Neural cell (in vitro differentiated cells): ENCODE measurements around the gene UNC5A. TPM values are rescaled to one million over a fixed set of nuclear protein-coding genes. Genes with fewer than 3 reads are reported as not detected.

Experiments used
- H2AFZ ChIP-seq: fragments of 200-600, 300-800 bp; sonication (generic), shearing (Covaris generic); 2 replicates; pipeline ENCODE4 v1.6.0; 2014; ENCODE audit warnings: low read depth, mild to moderate bottlenecking, antibody characterized with exemption, low read length, moderate library complexity
- H3F3A ChIP-seq: fragments of 200-600 bp; shearing (Covaris generic); 2 replicates; pipeline ENCODE4 v1.6.1; 2016; ENCODE audit warnings: mild to moderate bottlenecking, moderate library complexity, mixed read lengths, antibody characterized with exemption, low read length; ENCODE audit not compliant: insufficient read depth, poor library complexity, severe bottlenecking
- H3K27ac ChIP-seq: fragments of 200-600, 300-800 bp; sonication (generic), shearing (Covaris generic); 2 replicates; pipeline ENCODE4 v1.5.1; 2014; ENCODE audit warnings: mild to moderate bottlenecking, low read length, moderate library complexity
- H3K27me3 ChIP-seq: fragments of 300-800, 200-600 bp; sonication (generic), shearing (Covaris generic); 2 replicates; pipeline ENCODE4 v1.6.0; 2014; ENCODE audit warnings: mild to moderate bottlenecking, low read depth, low read length, moderate library complexity; ENCODE audit not compliant: insufficient read depth
- H3K36me3 ChIP-seq: fragments of 300-800, 200-600 bp; sonication (generic), shearing (Covaris generic); 2 replicates; pipeline ENCODE4 v1.5.1; 2014; ENCODE audit warnings: mild to moderate bottlenecking, antibody characterized with exemption, low read length, moderate library complexity; ENCODE audit not compliant: insufficient read depth
- H3K4me2 ChIP-seq: fragments of 300-800, 200-600 bp; sonication (generic), shearing (Covaris generic); 2 replicates; pipeline ENCODE4 v1.6.0; 2014; ENCODE audit warnings: mild to moderate bottlenecking, low read length
- H3K4me3 ChIP-seq: fragments of 300-800, 200-600 bp; sonication (generic), shearing (Covaris generic); 2 replicates; pipeline ENCODE4 v1.5.1; 2014; ENCODE audit warnings: mild to moderate bottlenecking, low read length, moderate library complexity
- H3K79me2 ChIP-seq: fragments of 200-600 bp; shearing (Covaris generic); replicated peaks from 2 replicates; pipeline ENCODE4 v1.6.0; 2014; ENCODE audit warnings: mild to moderate bottlenecking, low read length, moderate library complexity; ENCODE audit not compliant: insufficient read depth
- H3K9ac ChIP-seq: fragments of 300-800, 200-600 bp; sonication (generic), shearing (Covaris generic); 2 replicates; pipeline ENCODE4 v1.6.1; 2016; ENCODE audit warnings: mild to moderate bottlenecking, low read length, mixed read lengths
- H3K9me2 ChIP-seq: fragments of 200-600 bp; shearing (Covaris generic); 2 replicates; pipeline ENCODE4 v1.6.1; 2016; ENCODE audit warnings: mild to moderate bottlenecking, low read length, mixed read lengths; ENCODE audit not compliant: insufficient read depth
- H3K9me3 ChIP-seq: fragments of 200-600, 300-800 bp; sonication (generic), shearing (Covaris generic); 2 replicates; pipeline ENCODE4 v1.6.1; 2016; ENCODE audit warnings: mild to moderate bottlenecking, mixed run types, low read length, moderate library complexity, mixed read lengths
- H4K20me1 ChIP-seq: fragments of 200-600 bp; shearing (Covaris generic); 2 replicates; pipeline ENCODE4 v1.6.1; 2016; ENCODE audit warnings: mild to moderate bottlenecking, mixed run types; ENCODE audit not compliant: insufficient read depth
- EP300 ChIP-seq: fragments of 450-650 bp; conservative IDR thresholded peaks from 2 replicates; pipeline ENCODE4 v1.6.1; 2014; ENCODE audit warnings: antibody characterized with exemption, mild to moderate bottlenecking, moderate library complexity; ENCODE audit not compliant: poor library complexity, severe bottlenecking
- EZH2 ChIP-seq: fragments of 200-600, 300-800 bp; shearing (Covaris generic), sonication (generic); IDR thresholded peaks from 2 replicates; pipeline ENCODE4 v1.6.1; 2014; ENCODE audit warnings: antibody characterized with exemption, low read length, borderline replicate concordance, mild to moderate bottlenecking; ENCODE audit not compliant: insufficient read depth, poor library complexity, severe bottlenecking
- MXI1 ChIP-seq: fragments of 450-650 bp; conservative IDR thresholded peaks from 2 replicates; pipeline ENCODE4 v1.6.1; 2014; ENCODE audit warnings: antibody characterized with exemption, mild to moderate bottlenecking; ENCODE audit not compliant: poor library complexity, severe bottlenecking
- POLR2AphosphoS5 ChIP-seq: IDR thresholded peaks from 2 replicates; pipeline ENCODE4 v1.6.1; 2012
- RAD21 ChIP-seq: fragments of 450-650 bp; conservative IDR thresholded peaks from 2 replicates; pipeline ENCODE4 v1.6.1; 2014; ENCODE audit warnings: antibody characterized with exemption, mild to moderate bottlenecking, moderate library complexity
- SMC3 ChIP-seq: fragments of 450-650 bp; conservative IDR thresholded peaks from 2 replicates; pipeline ENCODE4 v1.6.1; 2014; ENCODE audit warnings: antibody characterized with exemption, mild to moderate bottlenecking, moderate library complexity; ENCODE audit not compliant: poor library complexity
- TAF1 ChIP-seq: IDR thresholded peaks from 2 replicates; pipeline ENCODE4 v1.6.1; 2012; ENCODE audit warnings: low read depth
- polyA minus RNA-seq: library from RNA; depleted of rRNA, polyadenylated mRNA; stranded (reverse); fragments of >200 nt; gene quantifications from 2 replicates; pipeline ENCODE4 v1.2.3, GENCODE V29; 2014
- polyA plus RNA-seq: library from polyadenylated mRNA; depleted of rRNA; stranded (reverse); fragments of >200 nt; gene quantifications from 2 replicates; pipeline ENCODE4 v1.2.3, GENCODE V29; 2014
- TF ChIP-seq, protein P1 (sequence below): fragments of 450-650 bp; IDR thresholded peaks from 2 replicates; pipeline ENCODE4 v1.5.1; 2014; ENCODE audit warnings: antibody characterized with exemption, mild to moderate bottlenecking, moderate library complexity; ENCODE audit not compliant: poor library complexity, severe bottlenecking
- TF ChIP-seq, protein P2 (sequence below): IDR thresholded peaks from 2 replicates; pipeline ENCODE4 v1.6.1; 2012; ENCODE audit warnings: borderline replicate concordance

UNC5A gene
- polyA plus RNA-seq (2.7 and 3.8 TPM in 2 replicates), polyA minus RNA-seq (3.9 and 4.9 TPM in 2 replicates)

GRCh38 chr5:176810081-176810597 lies at the start of gene UNC5A:
TSS of gene UNC5A (plus strand) at chr5:176810559. CDS start at chr5:176810751, 192 bp downstream.
- Histone ChIP-seq H2AFZ (peak within 1 kb of the TSS; percentile 40), H3K4me2 (peak within 1 kb of the TSS; percentile 70), H3K79me2 (no peaks in the 10 kb centered on the region), H3K4me3 (peak within 1 kb of the TSS; percentile 83), H3K27me3 (peaks cover 52% of the 10 kb centered on the region), H3K9me3 (no peaks in the 10 kb centered on the region), H3K27ac (peak within 1 kb of the TSS; percentile 13), H3K36me3 (no peaks in the 10 kb centered on the region), H3K9me2 (no peaks in the 10 kb centered on the region), H4K20me1 (no peaks in the 10 kb centered on the region), H3K9ac (peak within 1 kb of the TSS; percentile 68), H3F3A (no peaks in the 10 kb centered on the region)
- TF ChIP-seq, protein P1, sequence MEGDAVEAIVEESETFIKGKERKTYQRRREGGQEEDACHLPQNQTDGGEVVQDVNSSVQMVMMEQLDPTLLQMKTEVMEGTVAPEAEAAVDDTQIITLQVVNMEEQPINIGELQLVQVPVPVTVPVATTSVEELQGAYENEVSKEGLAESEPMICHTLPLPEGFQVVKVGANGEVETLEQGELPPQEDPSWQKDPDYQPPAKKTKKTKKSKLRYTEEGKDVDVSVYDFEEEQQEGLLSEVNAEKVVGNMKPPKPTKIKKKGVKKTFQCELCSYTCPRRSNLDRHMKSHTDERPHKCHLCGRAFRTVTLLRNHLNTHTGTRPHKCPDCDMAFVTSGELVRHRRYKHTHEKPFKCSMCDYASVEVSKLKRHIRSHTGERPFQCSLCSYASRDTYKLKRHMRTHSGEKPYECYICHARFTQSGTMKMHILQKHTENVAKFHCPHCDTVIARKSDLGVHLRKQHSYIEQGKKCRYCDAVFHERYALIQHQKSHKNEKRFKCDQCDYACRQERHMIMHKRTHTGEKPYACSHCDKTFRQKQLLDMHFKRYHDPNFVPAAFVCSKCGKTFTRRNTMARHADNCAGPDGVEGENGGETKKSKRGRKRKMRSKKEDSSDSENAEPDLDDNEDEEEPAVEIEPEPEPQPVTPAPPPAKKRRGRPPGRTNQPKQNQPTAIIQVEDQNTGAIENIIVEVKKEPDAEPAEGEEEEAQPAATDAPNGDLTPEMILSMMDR, result no peak
- TF ChIP-seq RAD21, result peak; percentile 11

DNA sequence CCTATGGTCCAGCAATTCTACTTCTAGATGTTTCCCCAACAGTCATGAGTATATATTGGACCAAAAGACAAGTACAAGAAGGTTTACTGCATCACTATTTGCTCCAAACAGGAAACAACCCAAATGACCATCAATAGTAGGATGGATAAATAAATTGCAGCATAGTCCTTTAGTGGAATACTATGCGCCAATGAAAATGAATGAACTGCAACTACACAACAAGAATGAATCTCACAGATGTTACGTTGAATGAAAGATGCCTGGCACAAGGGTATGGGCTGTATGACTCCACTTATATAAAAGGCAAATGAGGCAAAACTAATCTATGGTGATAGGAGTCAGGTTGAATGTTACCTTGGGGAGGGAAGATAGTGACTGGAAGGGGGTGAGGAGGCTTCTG lies 48.6 kb upstream of the UNC5A start:
- Histone ChIP-seq H3K27ac (no peak overlapping the region), H3K27me3 (no peaks in the 10 kb centered on the region), H4K20me1 (no peaks in the 10 kb centered on the region), H3F3A (no peaks in the 10 kb centered on the region), H3K79me2 (no peaks in the 10 kb centered on the region), H3K9ac (no peak overlapping the region), H3K9me2 (no peaks in the 10 kb centered on the region), H3K36me3 (no peaks in the 10 kb centered on the region), H3K4me3 (no peak overlapping the region), H2AFZ (no peak overlapping the region), H3K9me3 (no peaks in the 10 kb centered on the region), H3K4me2 (no peak overlapping the region)
- no peak for TF ChIP-seq EP300
- no peak for TF ChIP-seq MXI1
- no peak for TF ChIP-seq POLR2AphosphoS5
- TF ChIP-seq SMC3, result no peak
- TF ChIP-seq, protein P1, result no peak
- TF ChIP-seq, protein P2, sequence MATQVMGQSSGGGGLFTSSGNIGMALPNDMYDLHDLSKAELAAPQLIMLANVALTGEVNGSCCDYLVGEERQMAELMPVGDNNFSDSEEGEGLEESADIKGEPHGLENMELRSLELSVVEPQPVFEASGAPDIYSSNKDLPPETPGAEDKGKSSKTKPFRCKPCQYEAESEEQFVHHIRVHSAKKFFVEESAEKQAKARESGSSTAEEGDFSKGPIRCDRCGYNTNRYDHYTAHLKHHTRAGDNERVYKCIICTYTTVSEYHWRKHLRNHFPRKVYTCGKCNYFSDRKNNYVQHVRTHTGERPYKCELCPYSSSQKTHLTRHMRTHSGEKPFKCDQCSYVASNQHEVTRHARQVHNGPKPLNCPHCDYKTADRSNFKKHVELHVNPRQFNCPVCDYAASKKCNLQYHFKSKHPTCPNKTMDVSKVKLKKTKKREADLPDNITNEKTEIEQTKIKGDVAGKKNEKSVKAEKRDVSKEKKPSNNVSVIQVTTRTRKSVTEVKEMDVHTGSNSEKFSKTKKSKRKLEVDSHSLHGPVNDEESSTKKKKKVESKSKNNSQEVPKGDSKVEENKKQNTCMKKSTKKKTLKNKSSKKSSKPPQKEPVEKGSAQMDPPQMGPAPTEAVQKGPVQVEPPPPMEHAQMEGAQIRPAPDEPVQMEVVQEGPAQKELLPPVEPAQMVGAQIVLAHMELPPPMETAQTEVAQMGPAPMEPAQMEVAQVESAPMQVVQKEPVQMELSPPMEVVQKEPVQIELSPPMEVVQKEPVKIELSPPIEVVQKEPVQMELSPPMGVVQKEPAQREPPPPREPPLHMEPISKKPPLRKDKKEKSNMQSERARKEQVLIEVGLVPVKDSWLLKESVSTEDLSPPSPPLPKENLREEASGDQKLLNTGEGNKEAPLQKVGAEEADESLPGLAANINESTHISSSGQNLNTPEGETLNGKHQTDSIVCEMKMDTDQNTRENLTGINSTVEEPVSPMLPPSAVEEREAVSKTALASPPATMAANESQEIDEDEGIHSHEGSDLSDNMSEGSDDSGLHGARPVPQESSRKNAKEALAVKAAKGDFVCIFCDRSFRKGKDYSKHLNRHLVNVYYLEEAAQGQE, result no peak
- no peak for TF ChIP-seq EZH2
- TF ChIP-seq TAF1, result no peak
- TF ChIP-seq RAD21, result no peak
